ENCODE results near the gene PALM2AKAP2. TPM values are rescaled to one million over a fixed set of nuclear protein-coding genes. Genes with fewer than 3 reads are reported as not detected.
"Not testable (repeated sequence)": the region's sequence is repeated elsewhere in the genome, so short reads cannot be mapped to it uniquely, and the experiment has no call there.

PALM2AKAP2 gene
- total RNA-seq, 1 donor, result under 0.01 TPM

DNA sequence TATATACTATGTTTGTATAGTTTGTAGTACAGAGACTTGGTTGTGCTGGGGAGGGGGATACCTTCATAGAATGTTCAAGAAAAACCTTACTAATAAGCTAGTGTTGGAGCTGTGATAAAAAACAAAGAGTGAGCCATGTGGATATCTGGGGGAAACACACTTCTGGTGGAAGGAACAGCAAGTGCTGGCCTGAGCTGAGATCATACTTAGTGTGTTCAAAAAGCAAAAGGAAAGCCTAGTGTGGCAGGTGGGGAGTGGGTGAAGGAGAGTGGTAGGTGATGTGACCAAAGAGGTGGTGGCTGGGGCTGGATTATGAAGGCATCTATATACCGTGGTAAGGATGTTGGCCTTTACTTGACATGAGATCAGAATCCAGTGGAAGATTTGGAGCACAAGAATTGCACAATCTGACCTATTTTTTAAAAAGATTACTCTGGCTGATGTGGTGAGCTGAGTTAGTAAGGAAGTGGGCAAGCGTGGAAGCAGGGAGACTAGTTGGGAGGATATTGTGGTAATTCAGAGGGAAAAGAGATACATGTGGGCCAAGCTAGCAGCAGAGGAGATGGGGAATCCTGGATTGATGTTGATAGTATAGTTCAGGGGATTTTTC lies 26.6 kb downstream of the PALM2AKAP2 start:
- Histone ChIP-seq H3K4me3 (ENCODE audit: low read length) (no peak overlapping the region), H3K9me3 (ENCODE audit: low read depth, low read length) (no peaks in the 10 kb centered on the region), H3K4me1 (ENCODE audit: insufficient read depth, low read length) (no peaks in the 10 kb centered on the region), H3K27me3 (ENCODE audit: insufficient read depth, low read length) (no peaks in the 10 kb centered on the region)

DNA sequence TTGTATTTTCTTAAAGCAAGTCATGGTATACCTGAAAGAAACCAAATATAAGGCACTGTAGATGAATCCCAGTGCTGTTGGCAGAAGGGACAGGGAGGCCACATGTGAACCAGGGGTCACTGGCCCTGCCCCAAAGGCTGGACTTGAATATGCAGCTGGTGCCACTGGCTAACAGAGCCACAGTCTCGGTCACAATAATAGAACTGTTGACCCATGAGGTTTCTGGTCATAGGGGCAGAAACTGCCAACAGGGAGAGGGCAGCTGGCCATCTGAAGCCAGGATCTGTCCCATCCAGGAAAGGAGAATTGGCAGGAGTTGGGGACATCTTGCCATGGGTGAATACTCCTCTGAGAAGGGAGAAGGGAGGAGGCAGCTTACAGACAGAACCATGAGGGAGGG lies 31.9 kb downstream of the PALM2AKAP2 start:
- H3K27me3 ChIP-seq (ENCODE audit: insufficient read depth, low read length), result peaks cover 4% of the 10 kb centered on the region
- no peaks in the 10 kb centered on the region for H3K9me3 ChIP-seq (ENCODE audit: low read depth, low read length)
- H3K4me1 ChIP-seq (ENCODE audit: insufficient read depth, low read length), result no peaks in the 10 kb centered on the region
- H3K4me3 ChIP-seq (ENCODE audit: low read length), result no peak overlapping the region

DNA sequence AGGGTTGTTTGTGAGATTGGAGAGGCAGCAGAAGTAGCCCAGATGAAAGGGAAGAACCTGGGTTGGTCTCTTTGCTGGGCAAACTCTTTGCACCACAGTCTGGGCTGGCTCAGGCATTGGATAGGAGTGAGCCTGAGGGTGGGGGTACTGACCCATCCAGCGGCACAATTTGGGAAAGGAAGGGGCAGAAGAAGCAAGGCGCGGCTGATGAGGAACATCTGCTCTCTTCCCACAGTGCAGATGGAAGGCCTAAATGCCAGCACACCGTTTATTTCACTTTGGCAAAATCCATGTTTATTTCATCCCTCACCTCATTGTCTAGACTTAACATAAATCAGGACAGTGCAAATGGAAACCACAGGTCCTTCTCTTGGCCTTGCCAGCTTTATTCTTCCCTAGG lies 32.3 kb downstream of the PALM2AKAP2 start:
- Histone ChIP-seq H3K9me3 (ENCODE audit: low read depth, low read length) (no peaks in the 10 kb centered on the region), H3K27me3 (ENCODE audit: insufficient read depth, low read length) (peaks cover 4% of the 10 kb centered on the region)

DNA sequence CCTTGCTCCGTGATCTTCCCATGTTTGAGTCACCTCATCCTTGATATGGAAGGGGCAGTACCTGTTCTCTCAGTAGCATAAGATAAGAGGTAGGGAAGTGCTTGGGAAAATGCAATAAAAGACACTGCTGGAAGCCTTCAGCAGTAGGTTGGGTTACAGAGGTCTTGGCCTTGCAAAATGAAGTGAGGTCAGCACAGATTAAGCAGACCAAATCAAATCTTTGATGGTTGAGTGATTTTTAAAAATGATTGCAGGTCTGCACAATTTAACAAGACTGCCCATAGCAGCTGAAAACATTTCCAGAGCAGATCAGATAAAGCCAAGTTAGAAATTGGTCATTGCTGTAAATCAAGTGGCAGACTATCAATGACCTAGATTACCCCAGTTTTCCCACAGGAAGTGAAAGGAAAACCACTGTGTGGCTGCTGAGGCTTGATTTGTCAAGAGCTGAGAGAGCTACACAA lies 32.9 kb downstream of the PALM2AKAP2 start:
- Histone ChIP-seq H3K9me3 (ENCODE audit: low read depth, low read length) (no peaks in the 10 kb centered on the region), H3K27me3 (ENCODE audit: insufficient read depth, low read length) (peaks cover 4% of the 10 kb centered on the region), H3K4me1 (ENCODE audit: insufficient read depth, low read length) (no peaks in the 10 kb centered on the region), H3K4me3 (ENCODE audit: low read length) (no peak overlapping the region)

More for the DNA sequence above, 32.3 kb downstream of the PALM2AKAP2 start:
- Histone ChIP-seq H3K4me3 (ENCODE audit: low read length) (no peak overlapping the region), H3K4me1 (ENCODE audit: insufficient read depth, low read length) (no peaks in the 10 kb centered on the region)

DNA sequence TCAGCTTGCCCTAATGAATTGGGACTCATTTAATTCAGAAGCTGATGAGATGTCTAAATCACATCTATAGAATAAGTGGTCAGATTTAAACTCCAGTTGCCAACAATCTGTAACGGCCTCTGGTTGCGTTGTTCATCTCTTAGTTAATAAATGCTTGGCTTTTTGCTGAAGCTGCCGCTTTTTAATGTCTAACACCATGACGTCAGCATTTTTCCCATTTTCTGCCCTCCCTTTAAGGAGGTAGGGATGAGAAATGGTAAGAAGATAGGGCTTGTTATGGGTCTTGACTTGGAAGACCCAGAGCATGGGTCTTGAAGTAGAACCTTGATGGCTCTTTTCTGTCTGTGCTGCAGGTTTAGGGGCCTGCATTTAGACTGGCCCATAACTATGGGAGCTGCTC lies 33.3 kb downstream of the PALM2AKAP2 start:
- no peak overlapping the region for H3K4me3 ChIP-seq (ENCODE audit: low read length)

DNA sequence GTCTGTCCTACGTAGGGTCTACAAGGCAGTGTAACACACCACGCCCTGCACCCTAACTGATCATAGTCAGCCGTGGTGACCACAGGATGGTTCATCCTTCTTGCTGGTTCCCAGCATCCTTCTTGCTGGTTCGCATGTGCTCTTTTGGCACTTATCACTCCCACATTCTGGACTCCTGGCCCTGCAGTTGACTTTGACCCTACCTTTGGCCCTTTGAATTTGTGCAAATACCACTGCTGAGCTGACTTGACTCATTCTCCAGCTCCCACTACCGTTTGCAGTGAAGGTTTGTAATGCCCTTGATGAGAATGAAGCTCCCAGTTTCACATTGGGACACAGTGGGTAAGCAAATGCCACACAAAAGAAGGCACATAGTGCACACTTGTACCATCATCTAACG lies 33.8 kb downstream of the PALM2AKAP2 start:
- Histone ChIP-seq H3K9me3 (ENCODE audit: low read depth, low read length) (no peaks in the 10 kb centered on the region), H3K4me3 (ENCODE audit: low read length) (no peak overlapping the region), H3K4me1 (ENCODE audit: insufficient read depth, low read length) (no peaks in the 10 kb centered on the region), H3K27me3 (ENCODE audit: insufficient read depth, low read length) (peaks cover 12% of the 10 kb centered on the region)

More for the DNA sequence above, 33.3 kb downstream of the PALM2AKAP2 start:
- no peaks in the 10 kb centered on the region for H3K9me3 ChIP-seq (ENCODE audit: low read depth, low read length)
- no peaks in the 10 kb centered on the region for H3K4me1 ChIP-seq (ENCODE audit: insufficient read depth, low read length)
- H3K27me3 ChIP-seq (ENCODE audit: insufficient read depth, low read length), result peaks cover 7% of the 10 kb centered on the region

DNA sequence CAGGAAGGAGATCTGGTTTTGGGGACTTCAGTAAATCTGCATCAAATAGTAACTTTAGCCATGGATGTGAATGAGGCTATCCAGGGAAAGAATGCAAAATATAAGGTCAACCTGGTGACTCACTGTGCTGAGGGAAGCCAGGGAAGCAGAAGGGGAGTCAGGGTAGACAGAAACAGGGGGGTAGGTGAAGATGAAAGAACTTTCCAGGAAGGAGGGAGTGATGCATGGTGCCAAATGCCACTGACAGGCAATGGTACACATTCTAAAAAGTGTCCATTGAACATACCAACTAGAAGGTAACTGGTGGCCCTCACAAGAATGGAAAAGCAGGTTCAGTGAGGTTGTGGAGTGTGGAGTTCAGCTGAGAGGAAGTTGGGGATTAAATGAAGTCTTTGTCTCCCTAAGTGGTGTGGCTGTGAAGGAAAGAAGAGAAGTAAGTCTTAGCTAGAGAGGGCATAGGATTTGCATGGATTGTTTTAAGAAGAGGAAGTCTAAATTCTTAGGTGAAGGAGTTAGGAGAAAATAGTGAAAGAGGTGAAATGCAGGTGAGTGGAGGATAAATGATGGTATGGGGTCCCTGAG lies 35.5 kb downstream of the PALM2AKAP2 start:
- Histone ChIP-seq H3K4me3 (ENCODE audit: low read length) (no peak overlapping the region), H3K9me3 (ENCODE audit: low read depth, low read length) (no peaks in the 10 kb centered on the region), H3K4me1 (ENCODE audit: insufficient read depth, low read length) (no peaks in the 10 kb centered on the region), H3K27me3 (ENCODE audit: insufficient read depth, low read length) (peaks cover 12% of the 10 kb centered on the region)

DNA sequence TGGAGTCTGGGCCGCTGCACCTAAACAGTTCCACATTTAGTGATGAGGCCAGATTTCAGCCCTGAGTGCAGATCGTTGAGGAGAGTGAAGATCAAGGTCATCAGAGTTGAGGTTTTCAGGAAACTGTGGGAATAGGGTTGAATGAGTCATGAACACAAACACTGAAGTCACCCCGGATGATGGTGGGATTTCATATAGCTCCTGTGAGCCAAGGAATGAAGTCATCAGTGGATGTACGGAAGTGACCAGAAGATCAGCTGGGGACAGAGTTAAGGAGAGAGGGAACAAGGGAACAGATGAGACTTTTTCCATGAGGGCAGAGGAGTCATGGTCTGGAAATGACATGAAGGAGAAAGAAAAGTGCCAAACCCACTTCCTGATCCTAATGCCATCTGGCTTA lies 36.5 kb downstream of the PALM2AKAP2 start:
- Histone ChIP-seq H3K4me1 (ENCODE audit: insufficient read depth, low read length) (no peaks in the 10 kb centered on the region), H3K27me3 (ENCODE audit: insufficient read depth, low read length) (peaks cover 12% of the 10 kb centered on the region), H3K4me3 (ENCODE audit: low read length) (no peak overlapping the region), H3K9me3 (ENCODE audit: low read depth, low read length) (no peaks in the 10 kb centered on the region)

DNA sequence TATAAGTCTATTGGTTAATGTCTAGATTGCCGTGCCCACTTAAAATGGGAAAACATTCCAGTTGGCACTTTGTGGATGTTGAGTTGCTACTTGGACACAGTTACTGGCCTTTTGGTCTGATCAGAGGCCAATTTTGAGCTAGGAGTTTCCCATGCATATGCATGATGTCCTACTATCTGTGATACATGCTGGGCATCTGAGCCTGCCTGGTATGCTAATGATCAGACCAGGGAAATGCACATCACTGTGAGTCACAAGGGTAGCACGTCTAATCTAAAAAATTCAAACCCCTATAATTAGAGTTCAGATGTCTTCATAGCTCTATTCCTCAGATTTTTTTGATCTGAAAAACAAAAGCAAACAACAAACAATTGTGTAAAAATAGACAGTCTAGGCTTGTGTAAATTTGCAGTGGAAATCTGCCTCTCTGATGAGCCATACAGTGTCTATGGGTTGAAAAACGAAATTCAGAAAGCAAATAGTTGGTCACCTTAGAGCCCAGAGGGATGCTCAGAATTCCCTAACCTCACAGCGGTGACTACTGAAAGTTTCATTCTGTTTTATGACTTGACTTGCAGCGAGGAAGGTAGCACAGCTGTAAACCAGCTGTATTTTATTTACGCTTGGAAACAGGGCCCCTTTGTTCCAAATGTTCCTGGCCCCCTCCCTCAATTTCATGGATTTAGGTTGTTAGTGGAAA lies 37.3 kb downstream of the PALM2AKAP2 start:
- H3K27me3 ChIP-seq (ENCODE audit: insufficient read depth, low read length), result peaks cover 12% of the 10 kb centered on the region
- no peaks in the 10 kb centered on the region for H3K4me1 ChIP-seq (ENCODE audit: insufficient read depth, low read length)
- no peak overlapping the region for H3K4me3 ChIP-seq (ENCODE audit: low read length)

DNA sequence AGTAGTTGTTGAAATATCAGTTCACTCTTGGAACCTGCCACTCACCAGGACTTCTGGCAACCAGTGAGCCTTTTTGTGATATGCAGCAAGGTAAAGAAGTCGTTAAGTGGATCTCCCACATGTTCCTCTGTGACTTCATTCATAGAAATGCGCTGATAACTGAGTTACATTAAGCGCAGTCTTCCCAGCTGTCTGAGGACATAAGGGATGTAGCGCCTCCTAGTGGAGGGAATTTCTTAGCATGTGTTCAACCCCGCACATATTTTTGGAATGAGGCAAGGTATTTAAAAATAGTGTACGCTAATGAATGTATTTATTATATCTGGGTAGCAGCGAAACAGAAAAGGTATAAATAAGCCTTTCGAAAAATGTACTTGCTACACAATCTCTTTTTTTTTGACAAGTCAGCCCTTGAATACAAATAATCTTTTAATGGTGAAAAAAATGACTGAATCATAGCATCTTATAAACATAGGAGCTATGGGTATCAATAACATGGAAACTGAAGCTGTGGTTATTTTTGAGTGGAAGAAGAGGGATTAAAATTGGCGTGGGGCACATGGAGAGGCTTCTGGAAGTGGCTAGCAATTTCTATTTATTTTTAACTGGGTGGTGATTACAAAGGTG lies 38.0 kb downstream of the PALM2AKAP2 start:
- H3K9me3 ChIP-seq (ENCODE audit: low read depth, low read length), result no peaks in the 10 kb centered on the region
- H3K4me3 ChIP-seq (ENCODE audit: low read length), result no peak overlapping the region
- peaks cover 12% of the 10 kb centered on the region for H3K27me3 ChIP-seq (ENCODE audit: insufficient read depth, low read length)
- H3K4me1 ChIP-seq (ENCODE audit: insufficient read depth, low read length), result no peaks in the 10 kb centered on the region

More for the DNA sequence above, 37.3 kb downstream of the PALM2AKAP2 start:
- no peaks in the 10 kb centered on the region for H3K9me3 ChIP-seq (ENCODE audit: low read depth, low read length)

DNA sequence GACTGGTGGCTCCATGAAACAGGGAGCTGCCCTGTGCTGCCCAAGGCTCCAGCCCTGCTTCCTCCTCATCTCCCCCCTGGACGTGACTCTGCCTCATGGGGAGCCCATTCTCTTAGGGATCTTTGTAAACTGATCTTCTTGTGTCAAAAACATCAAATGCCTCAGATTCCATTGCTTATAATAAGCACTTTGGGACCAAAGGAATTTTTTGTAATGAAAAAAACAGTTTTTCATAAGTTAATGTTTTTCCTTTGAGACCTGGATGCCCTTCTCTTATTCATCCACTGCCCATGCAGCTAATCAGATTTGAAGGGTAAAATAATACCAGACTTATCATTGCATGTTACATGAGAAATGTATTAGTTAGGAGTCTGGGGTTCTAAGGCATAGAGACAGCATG lies 41.7 kb downstream of the PALM2AKAP2 start:
- no peaks in the 10 kb centered on the region for H3K9me3 ChIP-seq (ENCODE audit: low read depth, low read length)
- H3K4me1 ChIP-seq (ENCODE audit: insufficient read depth, low read length), result no peaks in the 10 kb centered on the region
- no peak overlapping the region for H3K4me3 ChIP-seq (ENCODE audit: low read length)
- H3K27me3 ChIP-seq (ENCODE audit: insufficient read depth, low read length), result peaks cover 8% of the 10 kb centered on the region

DNA sequence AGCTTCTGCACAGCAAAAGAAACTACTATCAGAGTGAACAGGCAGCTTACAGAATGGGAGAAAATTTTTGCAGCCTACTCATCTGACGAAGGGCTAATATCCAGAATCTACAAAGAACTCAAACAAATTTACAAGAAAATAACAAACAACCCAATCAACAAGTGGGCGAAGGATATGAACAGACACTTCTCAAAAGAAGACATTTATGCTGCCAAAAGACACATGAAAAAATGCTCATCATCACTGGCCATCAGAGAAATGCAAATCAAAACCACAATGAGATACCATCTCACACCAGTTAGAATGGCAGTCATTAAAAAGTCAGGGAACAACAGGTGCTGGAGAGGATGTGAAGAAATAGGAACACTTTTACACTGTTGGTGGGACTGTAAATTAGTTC lies 45.4 kb downstream of the PALM2AKAP2 start:
- not testable (repeated sequence) for H3K4me3 ChIP-seq (ENCODE audit: low read length); H3K4me1 ChIP-seq (ENCODE audit: insufficient read depth, low read length); H3K9me3 ChIP-seq (ENCODE audit: low read depth, low read length); H3K27me3 ChIP-seq (ENCODE audit: insufficient read depth, low read length)

DNA sequence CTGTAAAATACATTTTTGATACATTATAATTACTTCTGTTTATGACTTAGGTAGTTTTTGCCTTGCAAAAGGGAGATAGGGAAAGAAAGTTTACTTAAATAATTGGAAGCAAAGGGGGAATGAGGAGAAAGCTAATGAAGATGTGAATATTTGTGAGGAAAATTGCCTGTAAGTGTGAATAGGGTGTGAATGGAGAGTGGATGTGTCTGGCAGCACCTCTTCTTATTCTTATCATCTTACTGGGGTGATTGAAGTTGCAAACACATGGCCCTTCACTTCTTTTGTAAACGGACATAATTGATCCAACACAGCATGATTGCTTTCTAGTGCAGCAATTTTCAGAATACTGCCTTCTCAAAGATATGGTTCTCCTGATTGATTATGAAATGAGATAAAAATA lies 46.6 kb downstream of the PALM2AKAP2 start:
- no peaks in the 10 kb centered on the region for H3K4me1 ChIP-seq (ENCODE audit: insufficient read depth, low read length)
- no peaks in the 10 kb centered on the region for H3K27me3 ChIP-seq (ENCODE audit: insufficient read depth, low read length)
- no peak overlapping the region for H3K4me3 ChIP-seq (ENCODE audit: low read length)
- no peaks in the 10 kb centered on the region for H3K9me3 ChIP-seq (ENCODE audit: low read depth, low read length)

DNA sequence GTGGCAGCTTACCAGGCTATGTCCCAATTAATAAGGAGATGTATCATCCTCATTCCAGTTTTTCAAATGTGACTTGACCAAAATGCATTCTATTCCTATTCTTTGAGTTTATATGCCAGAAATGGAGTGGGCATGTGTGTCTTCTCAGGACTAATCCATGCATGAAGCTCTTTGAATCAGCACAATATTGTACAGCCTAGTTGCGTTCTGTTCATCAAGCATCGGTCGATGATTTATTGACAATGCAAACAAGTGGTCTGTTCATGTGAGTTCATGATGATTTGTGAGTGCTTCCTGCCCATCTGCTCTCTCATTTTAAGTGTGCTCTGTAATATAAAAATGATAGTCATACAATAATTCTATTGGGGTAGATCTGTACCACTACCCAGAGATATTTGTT lies 48.3 kb downstream of the PALM2AKAP2 start:
- Histone ChIP-seq H3K4me1 (ENCODE audit: insufficient read depth, low read length) (no peaks in the 10 kb centered on the region), H3K4me3 (ENCODE audit: low read length) (no peak overlapping the region), H3K9me3 (ENCODE audit: low read depth, low read length) (no peaks in the 10 kb centered on the region), H3K27me3 (ENCODE audit: insufficient read depth, low read length) (no peaks in the 10 kb centered on the region)

All from mononuclear cell (primary cell).